Panc1 (cell line): ENCODE data around the gene ZNF521.

Experiments used
- CTCF ChIP-seq: fragments of 450-650 bp; IDR thresholded peaks from 2 replicates; pipeline ENCODE4 v1.5.1; 2017; ENCODE audit warnings: mild to moderate bottlenecking
- POLR2AphosphoS5 ChIP-seq: IDR thresholded peaks from 2 replicates; pipeline ENCODE4 v1.6.1; 2012; ENCODE audit warnings: mild to moderate bottlenecking, low read depth, low read length, moderate library complexity
- SIN3A ChIP-seq: IDR thresholded peaks from 2 replicates; pipeline ENCODE4 v1.6.1; 2012; ENCODE audit warnings: low read depth, mild to moderate bottlenecking, low read length, moderate library complexity, borderline replicate concordance; ENCODE audit not compliant: insufficient read depth
- TCF7L2 ChIP-seq: IDR thresholded peaks from 2 replicates; pipeline ENCODE4 v1.6.1; 2011; ENCODE audit warnings: mild to moderate bottlenecking, low read depth, low read length, inconsistent platforms

DNA sequence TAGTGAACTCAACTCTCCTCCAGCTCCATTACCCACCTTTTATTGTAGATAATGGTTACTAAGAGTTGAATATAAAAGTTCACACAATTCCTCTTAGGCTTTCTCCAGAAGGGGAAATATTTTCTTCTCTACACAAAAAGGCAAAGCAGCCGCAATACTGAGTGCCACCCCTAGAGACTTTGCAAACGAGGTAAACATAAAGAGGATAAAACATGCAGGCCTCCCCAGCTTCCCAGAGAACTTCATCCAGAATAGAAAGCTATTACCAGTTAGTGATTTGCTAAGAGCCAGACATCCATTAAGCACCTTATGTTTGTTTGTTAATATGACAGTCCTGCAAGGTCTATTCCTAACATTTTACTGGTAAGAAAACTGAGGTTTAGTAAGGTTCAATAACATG, 17.4 kb downstream of the ZNF521 start:
- no peak for TF ChIP-seq CTCF
- no peak for TF ChIP-seq POLR2AphosphoS5
- TF ChIP-seq SIN3A: no peak
- TF ChIP-seq TCF7L2: no peak
